ENCODE results near the gene NDFIP2.
"Not testable (repeated sequence)": the region's sequence is repeated elsewhere in the genome, so short reads cannot be mapped to it uniquely, and the experiment has no call there.

NDFIP2 gene

DNA sequence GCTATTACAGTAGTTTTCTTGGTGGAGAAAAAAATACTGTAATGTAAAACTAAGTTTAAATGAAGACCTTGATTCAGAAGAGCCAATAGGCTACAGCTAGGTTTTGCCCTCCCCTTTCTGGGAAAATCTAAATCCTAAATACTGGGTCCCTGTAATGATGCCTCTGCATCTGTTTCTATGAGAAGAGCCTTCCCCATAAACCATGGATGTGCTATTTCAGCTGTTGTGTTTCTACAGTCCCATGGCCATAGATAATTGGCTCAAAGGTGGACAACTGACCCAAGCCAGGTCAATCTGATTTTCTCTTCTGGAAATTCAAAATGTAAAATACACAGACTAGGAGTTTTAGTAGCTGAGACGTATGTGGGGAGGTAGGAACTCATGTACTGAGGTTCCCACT is 101.9 kb downstream of the NDFIP2 start:
- Histone ChIP-seq H3K36me3 (ENCODE audit: insufficient read depth, low read depth, low read length) (no peaks in the 10 kb centered on the region), H3K4me1 (ENCODE audit: insufficient read depth, low read length) (no peaks in the 10 kb centered on the region), H3K27me3 (ENCODE audit: insufficient read depth, low read length) (no peaks in the 10 kb centered on the region), H3K9ac (ENCODE audit: low read depth, low read length) (no peak overlapping the region), H3K9me3 (ENCODE audit: insufficient read depth, low read depth, low read length) (peaks cover 6% of the 10 kb centered on the region; the same call in 1 of the 2 replicates), H3K4me3 (ENCODE audit: low read length) (no peak overlapping the region), H3K27ac (ENCODE audit: low read length) (no peak overlapping the region)

DNA sequence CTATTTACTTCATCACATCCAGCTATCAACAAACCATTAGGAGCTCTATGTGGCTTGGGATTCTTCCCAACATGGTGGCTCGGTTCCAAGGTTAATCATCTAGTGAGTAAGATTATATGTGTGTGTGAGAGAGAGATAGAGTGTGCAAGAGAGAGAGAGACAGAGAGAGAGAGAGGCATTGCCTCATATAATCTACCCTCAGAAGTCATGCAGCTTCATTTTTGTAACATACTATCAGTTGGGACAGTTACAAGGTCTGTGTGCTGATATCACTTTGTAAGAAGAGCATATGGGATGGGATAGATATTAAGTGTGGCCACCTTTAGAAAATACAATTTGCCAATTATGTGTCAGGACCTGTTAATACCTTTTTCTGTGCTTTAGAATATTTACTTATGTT is 104.1 kb downstream of the NDFIP2 start:
- Histone ChIP-seq H3K27ac (ENCODE audit: low read length) (no peak overlapping the region), H3K9ac (ENCODE audit: low read depth, low read length) (no peak overlapping the region), H3K36me3 (ENCODE audit: insufficient read depth, low read depth, low read length) (no peaks in the 10 kb centered on the region), H3K27me3 (ENCODE audit: insufficient read depth, low read length) (no peaks in the 10 kb centered on the region), H3K4me3 (ENCODE audit: low read length) (no peak overlapping the region), H3K9me3 (ENCODE audit: insufficient read depth, low read depth, low read length) (peaks cover 6% of the 10 kb centered on the region; the same call in 1 of the 2 replicates), H3K4me1 (ENCODE audit: insufficient read depth, low read length) (no peaks in the 10 kb centered on the region)

DNA sequence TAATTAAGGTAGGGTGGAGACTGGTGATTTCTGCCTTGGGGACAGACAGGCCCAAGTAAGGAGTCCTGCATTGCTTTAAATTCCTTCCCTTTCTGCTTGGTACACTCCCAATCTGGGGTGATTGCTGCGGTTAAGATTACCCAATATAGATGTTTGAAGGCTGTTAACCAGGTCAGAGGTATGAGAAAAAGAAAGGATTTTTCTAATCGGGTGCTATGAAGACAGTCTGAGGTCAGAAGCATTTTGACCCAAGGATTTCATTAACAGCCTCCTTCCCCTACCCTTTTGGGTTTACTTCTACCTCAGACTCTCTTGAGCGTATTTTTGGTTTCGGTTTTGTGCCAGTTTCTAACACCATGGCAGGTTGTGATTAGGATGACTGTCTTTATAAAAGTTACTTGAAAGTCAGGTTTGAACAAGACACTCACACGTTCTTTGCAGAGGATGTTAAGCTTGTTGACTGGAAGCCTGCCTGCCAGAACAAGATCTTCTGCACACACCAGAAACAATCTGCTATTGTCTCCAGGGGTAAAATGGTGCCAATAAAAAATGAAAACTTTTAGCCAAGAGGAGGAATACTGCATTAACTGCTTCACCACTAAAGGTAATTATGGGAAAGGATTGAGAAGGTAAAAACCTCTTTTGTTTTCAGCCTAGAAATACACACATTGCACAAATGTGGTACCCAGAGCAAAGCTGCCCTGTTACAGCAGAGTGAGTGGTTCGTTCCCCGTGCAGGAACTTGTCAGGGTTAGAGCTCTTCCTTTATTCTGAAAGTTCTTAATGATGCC is 108.8 kb downstream of the NDFIP2 start:
- Histone ChIP-seq H3K36me3 (ENCODE audit: insufficient read depth, low read depth, low read length) (no peaks in the 10 kb centered on the region), H3K4me3 (ENCODE audit: low read length) (no peak overlapping the region), H3K27me3 (ENCODE audit: insufficient read depth, low read length) (no peaks in the 10 kb centered on the region), H3K9me3 (ENCODE audit: insufficient read depth, low read depth, low read length) (peaks cover 2% of the 10 kb centered on the region; the same call in 1 of the 2 replicates), H3K4me1 (ENCODE audit: insufficient read depth, low read length) (no peaks in the 10 kb centered on the region), H3K9ac (ENCODE audit: low read depth, low read length) (no peak overlapping the region), H3K27ac (ENCODE audit: low read length) (no peak overlapping the region)

DNA sequence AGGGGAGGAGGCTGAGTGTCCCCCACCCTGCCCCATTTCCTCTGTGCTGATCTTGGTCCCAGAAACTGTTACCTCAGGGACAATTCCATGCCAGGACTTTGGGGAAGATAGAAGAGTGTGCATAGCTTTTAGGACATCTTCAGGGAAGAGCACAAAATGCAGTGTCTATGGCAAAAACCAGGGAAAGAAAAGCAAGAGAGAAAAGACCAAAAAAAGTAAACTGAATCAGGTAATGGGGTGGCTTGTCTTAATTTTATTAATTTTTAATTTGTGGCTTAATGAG is 109.4 kb downstream of the NDFIP2 start:
- Histone ChIP-seq H3K4me3 (ENCODE audit: low read length) (no peak overlapping the region), H3K27ac (ENCODE audit: low read length) (no peak overlapping the region), H3K4me1 (ENCODE audit: insufficient read depth, low read length) (no peaks in the 10 kb centered on the region)

DNA sequence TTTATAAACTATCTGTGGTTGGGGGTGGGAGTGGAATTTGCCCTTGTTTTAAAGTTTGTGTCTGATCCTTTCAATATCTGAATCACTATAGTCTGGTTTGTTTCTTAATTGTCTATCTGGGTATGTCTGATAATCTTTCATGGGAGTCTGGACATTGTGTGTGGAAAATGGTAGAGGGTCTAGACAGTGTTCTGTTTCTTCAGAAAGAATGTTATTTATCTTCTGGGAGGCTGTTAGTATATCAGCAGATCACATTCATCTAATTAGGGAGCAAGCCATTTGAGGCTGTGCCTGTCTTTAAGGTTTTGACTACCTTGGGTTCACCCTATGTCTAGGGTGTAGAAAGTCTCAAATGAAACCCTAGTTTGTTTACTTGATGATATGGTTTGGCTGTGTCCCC is 110.5 kb downstream of the NDFIP2 start:
- H3K9me3 ChIP-seq (ENCODE audit: insufficient read depth, low read depth, low read length), result no peaks in the 10 kb centered on the region
- no peak overlapping the region for H3K9ac ChIP-seq (ENCODE audit: low read depth, low read length)
- no peak overlapping the region for H3K4me3 ChIP-seq (ENCODE audit: low read length)
- H3K4me1 ChIP-seq (ENCODE audit: insufficient read depth, low read length), result no peaks in the 10 kb centered on the region
- H3K36me3 ChIP-seq (ENCODE audit: insufficient read depth, low read depth, low read length), result no peaks in the 10 kb centered on the region
- H3K27ac ChIP-seq (ENCODE audit: low read length), result no peak overlapping the region
- H3K27me3 ChIP-seq (ENCODE audit: insufficient read depth, low read length), result no peaks in the 10 kb centered on the region

More for the DNA sequence above, 109.4 kb downstream of the NDFIP2 start:
- no peaks in the 10 kb centered on the region for H3K9me3 ChIP-seq (ENCODE audit: insufficient read depth, low read depth, low read length)
- H3K27me3 ChIP-seq (ENCODE audit: insufficient read depth, low read length), result no peaks in the 10 kb centered on the region
- H3K36me3 ChIP-seq (ENCODE audit: insufficient read depth, low read depth, low read length), result no peaks in the 10 kb centered on the region
- no peak overlapping the region for H3K9ac ChIP-seq (ENCODE audit: low read depth, low read length)

DNA sequence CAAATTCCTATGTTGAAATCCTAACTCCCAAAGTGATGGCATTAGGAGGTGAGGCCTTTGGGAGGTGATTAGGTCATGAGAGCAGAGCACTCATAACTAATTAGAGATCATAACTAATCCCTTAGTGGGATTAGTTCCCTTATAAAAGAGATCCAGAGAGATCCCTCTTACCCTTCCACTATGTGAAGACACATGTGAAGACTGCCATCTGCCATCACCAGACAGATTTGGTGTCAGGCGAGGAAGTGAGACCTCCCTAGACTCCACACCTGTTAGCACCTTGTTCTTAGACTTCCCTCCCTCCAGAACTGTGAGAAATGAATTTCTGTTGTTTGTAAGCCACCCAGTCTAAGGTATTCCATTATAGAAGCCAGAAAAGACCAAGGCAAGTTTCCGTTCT is 112.2 kb downstream of the NDFIP2 start:
- Histone ChIP-seq H3K9ac (ENCODE audit: low read depth, low read length) (no peak overlapping the region), H3K4me3 (ENCODE audit: low read length) (no peak overlapping the region), H3K36me3 (ENCODE audit: insufficient read depth, low read depth, low read length) (no peaks in the 10 kb centered on the region), H3K27me3 (ENCODE audit: insufficient read depth, low read length) (no peaks in the 10 kb centered on the region), H3K9me3 (ENCODE audit: insufficient read depth, low read depth, low read length) (no peaks in the 10 kb centered on the region), H3K4me1 (ENCODE audit: insufficient read depth, low read length) (no peaks in the 10 kb centered on the region), H3K27ac (ENCODE audit: low read length) (no peak overlapping the region)

DNA sequence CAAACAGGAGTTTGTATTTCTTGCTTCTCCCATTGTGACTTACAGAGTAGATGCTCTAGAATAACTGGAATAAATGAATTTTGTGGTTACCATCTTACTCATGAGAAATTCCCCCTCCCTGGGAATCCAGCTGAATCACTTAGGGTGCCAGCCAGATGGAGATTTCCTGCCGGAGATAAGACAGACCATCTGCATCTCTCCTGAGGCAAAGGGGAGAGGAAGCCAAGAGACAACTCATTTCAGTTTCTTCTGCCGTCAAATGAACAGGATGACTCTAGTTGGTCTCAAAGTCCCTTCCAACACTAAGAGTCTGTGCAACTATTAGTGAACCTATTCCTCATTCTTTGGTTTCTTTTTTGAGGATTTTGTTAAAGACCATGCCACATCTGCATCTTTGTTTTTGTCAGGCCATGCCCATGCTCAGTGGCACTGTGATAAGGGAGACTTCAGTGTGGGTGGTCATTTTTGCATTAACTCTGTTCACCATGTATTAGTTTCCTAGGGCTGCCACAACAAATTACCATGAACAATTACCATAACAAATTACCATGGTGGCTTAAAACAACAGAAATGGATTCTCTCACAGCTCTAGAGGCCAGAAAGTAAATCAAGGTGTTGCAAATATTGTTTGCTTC is 112.8 kb downstream of the NDFIP2 start:
- Histone ChIP-seq H3K27me3 (ENCODE audit: insufficient read depth, low read length) (no peaks in the 10 kb centered on the region), H3K9ac (ENCODE audit: low read depth, low read length) (no peak overlapping the region), H3K4me3 (ENCODE audit: low read length) (no peak overlapping the region), H3K9me3 (ENCODE audit: insufficient read depth, low read depth, low read length) (no peaks in the 10 kb centered on the region), H3K27ac (ENCODE audit: low read length) (no peak overlapping the region), H3K36me3 (ENCODE audit: insufficient read depth, low read depth, low read length) (no peaks in the 10 kb centered on the region), H3K4me1 (ENCODE audit: insufficient read depth, low read length) (no peaks in the 10 kb centered on the region)

DNA sequence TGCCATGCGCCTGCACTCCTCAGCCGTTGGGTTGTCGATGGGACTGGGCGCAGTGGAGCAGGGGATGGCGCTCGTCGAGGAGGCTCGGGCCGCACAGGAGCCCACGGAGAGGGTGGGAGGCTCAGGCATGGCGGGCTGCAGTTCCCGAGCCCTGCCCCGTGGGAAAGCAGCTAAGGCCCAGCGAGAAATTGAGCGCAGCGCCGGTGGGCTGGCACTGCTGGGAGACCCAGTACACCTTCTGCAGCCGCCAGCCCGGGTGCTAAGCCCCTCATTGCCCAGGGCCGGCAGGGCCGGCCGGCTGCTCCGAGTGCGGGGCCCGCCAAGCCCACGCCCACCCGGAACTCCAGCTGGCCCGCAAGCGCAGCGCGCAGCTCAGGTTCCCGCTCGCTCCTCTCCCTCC is 119.2 kb downstream of the NDFIP2 start:
- H3K9ac ChIP-seq (ENCODE audit: low read depth, low read length); H3K4me1 ChIP-seq (ENCODE audit: insufficient read depth, low read length); H3K4me3 ChIP-seq (ENCODE audit: low read length); H3K27ac ChIP-seq (ENCODE audit: low read length); H3K36me3 ChIP-seq (ENCODE audit: insufficient read depth, low read depth, low read length); H3K27me3 ChIP-seq (ENCODE audit: insufficient read depth, low read length); H3K9me3 ChIP-seq (ENCODE audit: insufficient read depth, low read depth, low read length): not testable (repeated sequence)

DNA sequence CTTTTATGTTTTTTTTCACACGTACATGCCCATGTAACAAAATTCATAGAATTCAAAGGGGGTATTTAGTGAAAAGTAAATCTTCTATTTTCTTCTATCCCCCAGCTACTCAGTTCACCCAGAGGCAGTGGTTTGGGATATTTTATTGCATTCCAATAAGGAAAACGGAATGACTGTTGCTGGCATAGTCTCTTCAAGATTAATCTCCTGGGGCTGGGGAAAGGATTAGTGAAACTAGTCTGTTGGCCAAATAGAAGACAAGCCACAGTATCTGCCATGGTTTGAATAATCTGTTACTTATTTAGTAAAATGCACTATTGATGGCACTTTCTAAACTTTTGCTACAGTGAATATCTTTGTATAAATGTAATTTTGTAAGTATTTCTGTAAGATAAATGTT is 122.0 kb downstream of the NDFIP2 start:
- Histone ChIP-seq H3K9ac (ENCODE audit: low read depth, low read length) (no peak overlapping the region), H3K27ac (ENCODE audit: low read length) (no peak overlapping the region), H3K4me3 (ENCODE audit: low read length) (no peak overlapping the region), H3K27me3 (ENCODE audit: insufficient read depth, low read length) (no peaks in the 10 kb centered on the region), H3K9me3 (ENCODE audit: insufficient read depth, low read depth, low read length) (no peaks in the 10 kb centered on the region; the same call in 1 of the 2 replicates), H3K36me3 (ENCODE audit: insufficient read depth, low read depth, low read length) (no peaks in the 10 kb centered on the region), H3K4me1 (ENCODE audit: insufficient read depth, low read length) (no peaks in the 10 kb centered on the region)

DNA sequence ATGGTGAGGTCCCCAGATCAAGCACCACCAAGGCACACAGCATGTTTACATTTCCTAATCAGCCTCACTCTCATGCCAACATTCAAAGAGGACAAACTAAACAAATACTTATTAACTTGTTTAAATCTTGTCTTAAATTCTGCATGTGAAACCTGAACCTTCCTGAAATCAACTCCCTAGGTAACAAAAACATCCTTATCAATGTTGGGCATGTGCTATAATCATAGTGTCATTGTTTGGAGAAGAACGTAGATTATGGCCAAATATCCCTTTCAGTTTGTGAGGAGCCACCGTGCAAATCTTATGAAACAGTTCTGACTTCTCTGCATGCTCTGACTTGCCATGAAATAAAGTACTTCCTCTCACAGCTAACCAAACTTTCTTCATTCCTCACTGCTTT is 123.8 kb downstream of the NDFIP2 start:
- Histone ChIP-seq H3K36me3 (ENCODE audit: insufficient read depth, low read depth, low read length) (no peaks in the 10 kb centered on the region), H3K4me1 (ENCODE audit: insufficient read depth, low read length) (no peaks in the 10 kb centered on the region), H3K9ac (ENCODE audit: low read depth, low read length) (no peak overlapping the region), H3K27ac (ENCODE audit: low read length) (no peak overlapping the region), H3K27me3 (ENCODE audit: insufficient read depth, low read length) (no peaks in the 10 kb centered on the region), H3K9me3 (ENCODE audit: insufficient read depth, low read depth, low read length) (no peaks in the 10 kb centered on the region; the same call in 1 of the 2 replicates), H3K4me3 (ENCODE audit: low read length) (no peak overlapping the region)
